ENCODE data around the gene RNF125. TPM values are rescaled to one million over a fixed set of nuclear protein-coding genes. Genes with fewer than 3 reads are reported as not detected.
A peak's percentile ranks its signal among the peaks of the same experiment; 100 is the strongest.

The RNF125 gene
- polyA plus RNA-seq, 3 donors: 17.3 to 29.2 (median 26.3) TPM

DNA sequence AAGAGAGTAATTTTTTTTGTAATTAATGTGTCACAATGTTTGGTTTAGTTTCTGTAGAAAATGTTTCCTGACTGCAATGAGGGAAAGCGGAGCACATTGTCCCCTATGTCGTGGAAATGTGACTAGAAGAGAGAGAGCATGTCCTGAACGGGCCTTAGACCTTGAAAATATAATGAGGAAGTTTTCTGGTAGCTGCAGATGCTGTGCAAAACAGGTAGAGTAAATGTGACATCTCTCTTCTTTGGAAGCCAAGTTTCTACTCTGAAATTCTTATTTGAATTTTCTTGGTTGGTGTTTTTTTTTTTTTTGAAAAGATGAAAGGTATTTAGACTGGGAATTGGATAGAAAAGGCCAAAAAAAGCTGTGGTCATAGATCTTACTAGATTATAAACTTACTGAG, 93.1 kb downstream of the RNF125 start:
- DNase-seq: no peak
- Histone ChIP-seq H3K4me3 (replicated peaks in 1 of 3; ENCODE audit: low read depth in 2 of 3, low read length in 3 of 3) (no peak overlapping the region), H3K79me2 (ENCODE audit: insufficient read depth, low read length) (peaks cover 99% of the 10 kb centered on the region), H4K20me1 (ENCODE audit: insufficient read depth, low read length) (peaks cover 100% of the 10 kb centered on the region), H3K36me3 (replicated peaks in 1 of 2; ENCODE audit: control insufficient read depth in 1 of 2, insufficient read depth in 2 of 2, low read length in 2 of 2) (peaks cover 40 to 70% of the 10 kb centered on the region in 2 donors), H3K4me2 (replicated peaks; ENCODE audit: extremely low read depth, low read length, poor library complexity, severe bottlenecking) (no peak overlapping the region), H3K4me1 (ENCODE audit: control insufficient read depth in 1 of 2, insufficient read depth in 2 of 2, low read length in 2 of 2) (no peaks in the 10 kb centered on the region), H3K27ac (ENCODE audit: low read depth in 1 of 2, low read length in 2 of 2) (no peak overlapping the region), H3K9me3 (replicated peaks in 1 of 2; ENCODE audit: control insufficient read depth in 1 of 2, insufficient read depth in 1 of 2, low read length in 2 of 2) (no peaks in the 10 kb centered on the region), H2AFZ (ENCODE audit: insufficient read depth, low read depth, low read length, poor library complexity, severe bottlenecking) (no peak overlapping the region), H3K27me3 (ENCODE audit: control insufficient read depth in 2 of 2, insufficient read depth in 2 of 2, low read length in 2 of 2) (no peaks in the 10 kb centered on the region), H3K9ac (ENCODE audit: insufficient read depth, low read length, poor library complexity, severe bottlenecking) (no peak overlapping the region)
- H3K27ac Mint-ChIP-seq: peak overlapping the region in 3 of 7 donors; percentile 62 to 87 (median 76)
- no peaks in the 10 kb centered on the region for H3K9me3 Mint-ChIP-seq
- intact Hi-C loops (cut with micrococcal nuclease): no loop called here
- peaks cover 42 to 76% of the 10 kb centered on the region in 2 donors for H3K36me3 Mint-ChIP-seq
- peaks cover 10% of the 10 kb centered on the region for H3K4me1 Mint-ChIP-seq
- 60% methylated on average over 3 of the region's 3 CpGs for WGBS (ENCODE audit: insufficient coverage)
- TF ChIP-seq, protein P1, sequence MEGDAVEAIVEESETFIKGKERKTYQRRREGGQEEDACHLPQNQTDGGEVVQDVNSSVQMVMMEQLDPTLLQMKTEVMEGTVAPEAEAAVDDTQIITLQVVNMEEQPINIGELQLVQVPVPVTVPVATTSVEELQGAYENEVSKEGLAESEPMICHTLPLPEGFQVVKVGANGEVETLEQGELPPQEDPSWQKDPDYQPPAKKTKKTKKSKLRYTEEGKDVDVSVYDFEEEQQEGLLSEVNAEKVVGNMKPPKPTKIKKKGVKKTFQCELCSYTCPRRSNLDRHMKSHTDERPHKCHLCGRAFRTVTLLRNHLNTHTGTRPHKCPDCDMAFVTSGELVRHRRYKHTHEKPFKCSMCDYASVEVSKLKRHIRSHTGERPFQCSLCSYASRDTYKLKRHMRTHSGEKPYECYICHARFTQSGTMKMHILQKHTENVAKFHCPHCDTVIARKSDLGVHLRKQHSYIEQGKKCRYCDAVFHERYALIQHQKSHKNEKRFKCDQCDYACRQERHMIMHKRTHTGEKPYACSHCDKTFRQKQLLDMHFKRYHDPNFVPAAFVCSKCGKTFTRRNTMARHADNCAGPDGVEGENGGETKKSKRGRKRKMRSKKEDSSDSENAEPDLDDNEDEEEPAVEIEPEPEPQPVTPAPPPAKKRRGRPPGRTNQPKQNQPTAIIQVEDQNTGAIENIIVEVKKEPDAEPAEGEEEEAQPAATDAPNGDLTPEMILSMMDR (IDR thresholded peaks at IDR 0.05): no peak
- no peak overlapping the region for H3K4me3 Mint-ChIP-seq
- no peaks in the 10 kb centered on the region for H3K27me3 Mint-ChIP-seq (ENCODE audit: low read depth in 3 of 3)

- Histone ChIP-seq H3K27ac (ENCODE audit: low read depth in 1 of 2, low read length in 2 of 2) (peak overlapping the region in 1 of 2 donors; percentile 1), H3K27me3 (ENCODE audit: control insufficient read depth in 2 of 2, insufficient read depth in 2 of 2, low read length in 2 of 2) (no peaks in the 10 kb centered on the region), H2AFZ (ENCODE audit: insufficient read depth, low read depth, low read length, poor library complexity, severe bottlenecking) (no peak overlapping the region), H3K9ac (ENCODE audit: insufficient read depth, low read length, poor library complexity, severe bottlenecking) (no peak overlapping the region), H3K4me3 (replicated peaks in 1 of 3; ENCODE audit: low read depth in 2 of 3, low read length in 3 of 3) (no peak overlapping the region), H3K9me3 (replicated peaks in 1 of 2; ENCODE audit: control insufficient read depth in 1 of 2, insufficient read depth in 1 of 2, low read length in 2 of 2) (no peaks in the 10 kb centered on the region), H3K36me3 (replicated peaks in 1 of 2; ENCODE audit: control insufficient read depth in 1 of 2, insufficient read depth in 2 of 2, low read length in 2 of 2) (peaks cover 51 to 81% of the 10 kb centered on the region in 2 donors), H3K4me2 (replicated peaks; ENCODE audit: extremely low read depth, low read length, poor library complexity, severe bottlenecking) (no peak overlapping the region), H3K4me1 (ENCODE audit: control insufficient read depth in 1 of 2, insufficient read depth in 2 of 2, low read length in 2 of 2) (no peaks in the 10 kb centered on the region), H4K20me1 (ENCODE audit: insufficient read depth, low read length) (peaks cover 100% of the 10 kb centered on the region), H3K79me2 (ENCODE audit: insufficient read depth, low read length) (peaks cover 98% of the 10 kb centered on the region)
- DNase-seq: no peak
- H3K27ac Mint-ChIP-seq: peak overlapping the region in 1 of 7 donors; percentile 18
- H3K27me3 Mint-ChIP-seq (ENCODE audit: low read depth in 3 of 3): no peaks in the 10 kb centered on the region
- intact Hi-C loops (cut with micrococcal nuclease): no loop called here
- H3K4me1 Mint-ChIP-seq: peaks cover 9% of the 10 kb centered on the region
- WGBS (ENCODE audit: insufficient coverage): 93% methylated on average over 2 of the region's 4 CpGs
- TF ChIP-seq, protein P1 (IDR thresholded peaks at IDR 0.05): no peak
- no peaks in the 10 kb centered on the region for H3K9me3 Mint-ChIP-seq
- H3K36me3 Mint-ChIP-seq: peaks cover 50 to 78% of the 10 kb centered on the region in 2 donors
- H3K4me3 Mint-ChIP-seq: no peak overlapping the region
Measured at GRCh38 chr18:32112826-32113225, 94.2 kb downstream of the RNF125 start.
